T-helper 2 cell treated with Interferon-gamma antibody and Interleukin-4, amounts not matched to agents 100 ng/mL and 5 ng/mL, for 36 hours (primary cell): ENCODE measurements around the gene CNTNAP4. TPM values are rescaled to one million over a fixed set of nuclear protein-coding genes. Genes with fewer than 3 reads are reported as not detected.

Source experiments
- intact Hi-C: fragments of 100-400 bp; cut with micrococcal nuclease; formaldehyde crosslinking; loops from one replicate; pipeline ENCODE4 v1.15.1; 2023
- total RNA-seq: library from RNA; stranded (reverse); gene quantifications from 2 replicates; pipeline ENCODE4 v1.2.3, GENCODE V29; 2022

The CNTNAP4 gene
- total RNA-seq, 1 donor from 2014 or later = not detected

DNA sequence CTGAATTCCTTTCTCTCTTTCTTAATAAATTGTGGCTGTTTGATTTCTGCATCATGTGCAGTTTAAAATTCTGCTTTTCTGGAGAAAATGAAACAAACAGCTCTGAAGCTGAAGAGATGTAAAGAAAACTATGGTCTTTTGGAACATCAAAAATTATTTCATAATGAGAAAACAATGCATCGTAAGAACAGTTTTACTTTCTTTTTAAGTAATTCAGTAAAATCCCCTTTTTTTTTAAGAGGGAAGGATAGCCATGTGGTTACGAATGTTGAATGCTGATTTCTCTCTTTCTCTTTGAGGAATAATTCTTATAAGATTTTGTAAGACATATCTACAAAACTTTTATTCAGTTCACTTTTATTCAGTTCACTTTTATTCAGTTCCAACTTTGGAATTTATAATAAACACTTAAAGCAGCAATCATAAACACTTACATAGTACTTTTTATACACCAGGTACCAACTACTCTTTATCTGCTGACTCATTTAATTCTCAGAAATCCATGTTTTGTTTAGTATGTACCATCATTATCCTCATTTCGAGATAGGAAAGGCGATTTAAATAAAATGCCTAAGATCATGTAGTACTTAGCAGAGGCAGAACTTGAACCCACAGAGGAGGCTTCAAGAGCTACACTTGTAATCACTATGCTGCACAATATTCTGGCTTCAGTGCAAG lies 26.6 kb downstream of the CNTNAP4 start:
- intact Hi-C loops = no loop called here

GRCh38 chr16:76309639-76310335 lies 32.6 kb downstream of the CNTNAP4 start:
- intact Hi-C loops = no loop called here

- intact Hi-C loops = no loop called here
Observed at GRCh38 chr16:76311260-76311659, 34.1 kb downstream of the CNTNAP4 start.

GRCh38 chr16:76318565-76318964 lies 41.4 kb downstream of the CNTNAP4 start:
- intact Hi-C loops = no loop called here

DNA sequence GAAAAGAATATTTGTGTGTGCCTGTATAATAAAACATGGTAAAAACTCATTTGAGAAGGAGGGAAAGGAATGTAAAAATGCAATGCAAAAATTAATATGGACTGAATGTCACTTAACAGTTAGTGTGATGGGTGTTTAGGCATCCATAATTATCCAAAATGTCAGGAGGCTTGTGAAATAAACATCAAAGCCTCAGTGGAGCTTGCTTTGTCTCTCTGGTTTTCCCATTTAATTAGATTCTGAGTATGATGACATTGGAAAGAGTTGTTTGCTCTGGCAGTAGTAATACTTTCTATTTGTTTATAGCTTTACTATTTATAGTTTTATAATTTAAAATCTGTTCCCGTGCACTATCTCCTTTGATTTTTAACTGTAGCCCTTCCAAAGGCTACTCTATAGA lies 51.9 kb downstream of the CNTNAP4 start:
- intact Hi-C loops = no loop called here

- intact Hi-C loops = no loop called here
Observed at GRCh38 chr16:76335180-76335974, 58.2 kb downstream of the CNTNAP4 start.

DNA sequence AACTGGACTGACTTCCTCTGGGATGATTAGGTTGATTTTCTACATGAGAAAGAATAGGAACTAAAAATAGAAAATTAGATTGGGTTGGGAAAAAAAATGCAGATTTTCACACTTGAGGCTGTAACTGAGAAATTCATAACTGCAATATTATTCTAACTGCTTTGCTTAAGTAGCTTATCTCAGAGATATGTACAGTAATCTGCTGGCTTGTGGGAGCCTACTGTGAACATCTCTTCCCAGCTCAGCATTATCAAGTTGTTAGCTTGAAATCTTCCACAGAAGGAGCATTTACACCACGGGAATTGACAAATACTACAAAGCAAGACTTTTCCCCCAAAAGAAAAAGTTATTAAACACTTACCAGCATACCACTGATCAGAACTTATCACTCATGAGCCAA lies 58.9 kb downstream of the CNTNAP4 start:
- intact Hi-C loops = no loop called here

- intact Hi-C loops = no loop called here
Observed at GRCh38 chr16:76338472-76338871, 61.3 kb downstream of the CNTNAP4 start.

GRCh38 chr16:76343769-76344168 lies 66.6 kb downstream of the CNTNAP4 start:
- intact Hi-C loops = no loop called here

DNA sequence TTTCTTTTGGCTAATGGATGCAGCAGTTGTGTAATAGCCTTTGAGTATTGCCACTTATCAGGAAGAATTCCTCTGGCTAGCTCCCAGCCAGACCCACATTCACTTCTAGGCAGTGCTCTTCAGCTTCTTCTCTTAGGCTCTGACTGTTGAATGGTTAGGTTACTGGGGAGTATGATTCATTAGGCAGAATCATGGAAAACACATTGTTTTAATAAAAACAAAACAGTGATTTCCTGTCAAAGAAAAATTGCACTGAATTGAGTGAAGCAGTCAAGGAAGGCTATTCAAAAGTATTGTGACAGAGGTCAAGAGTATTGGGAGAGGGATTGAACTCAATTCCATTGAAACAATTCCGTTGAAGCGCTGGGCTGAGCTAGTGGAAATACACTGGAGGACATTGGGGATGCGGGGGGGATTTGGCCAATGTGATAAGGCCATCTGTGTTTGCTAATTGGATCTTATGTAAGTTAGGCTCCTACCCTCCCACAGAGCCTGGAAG lies 68.0 kb downstream of the CNTNAP4 start:
- intact Hi-C loops = no loop called here

GRCh38 chr16:76346210-76346609 lies 69.0 kb downstream of the CNTNAP4 start:
- intact Hi-C loops = no loop called here

- intact Hi-C loops = no loop called here
Observed at GRCh38 chr16:76351441-76351840, 74.2 kb downstream of the CNTNAP4 start.

- intact Hi-C loops = no loop called here
Observed at GRCh38 chr16:76360404-76360803, 83.2 kb downstream of the CNTNAP4 start.

DNA sequence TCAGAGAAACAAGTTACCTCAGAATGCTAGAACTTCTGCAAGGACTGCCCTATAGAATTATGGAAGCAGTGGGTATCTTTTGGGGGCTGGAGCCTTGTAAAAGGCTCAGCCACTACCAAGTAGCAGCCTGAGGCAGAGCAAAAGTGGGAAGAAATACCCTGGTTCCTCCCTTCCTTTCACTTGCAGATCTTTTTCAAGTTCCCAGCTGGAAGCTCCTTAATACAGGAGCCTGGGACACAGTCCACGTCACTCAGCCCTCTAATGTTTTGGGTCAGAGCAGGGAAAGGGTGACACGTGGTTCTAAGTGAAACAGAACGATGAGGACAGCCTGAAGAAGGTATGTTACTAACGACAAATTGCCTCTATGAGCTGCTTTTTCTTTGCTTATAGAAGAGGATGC lies 93.1 kb downstream of the CNTNAP4 start:
- intact Hi-C loops = no loop called here

- intact Hi-C loops = no loop called here
Observed at GRCh38 chr16:76371441-76371840, 94.2 kb downstream of the CNTNAP4 start.

DNA sequence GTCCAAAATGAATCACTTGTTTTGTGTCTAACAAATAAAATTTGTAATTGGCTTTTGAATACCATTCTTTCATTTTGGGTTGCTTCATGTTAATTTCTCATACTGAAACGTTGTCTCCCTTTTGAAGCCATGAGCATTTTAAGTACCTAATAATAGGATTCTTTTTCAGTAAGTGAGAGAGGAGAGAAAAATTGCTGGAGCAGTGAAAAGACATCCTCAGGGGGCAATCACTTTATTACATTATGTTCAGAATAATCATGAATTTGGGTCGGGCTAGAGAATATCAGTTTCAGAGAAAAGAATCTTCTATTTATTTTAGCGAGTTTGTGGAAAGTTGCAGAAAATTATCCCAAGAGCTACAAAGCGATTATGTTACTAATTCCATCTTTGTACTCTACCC lies 96.8 kb downstream of the CNTNAP4 start:
- intact Hi-C loops = no loop called here

DNA sequence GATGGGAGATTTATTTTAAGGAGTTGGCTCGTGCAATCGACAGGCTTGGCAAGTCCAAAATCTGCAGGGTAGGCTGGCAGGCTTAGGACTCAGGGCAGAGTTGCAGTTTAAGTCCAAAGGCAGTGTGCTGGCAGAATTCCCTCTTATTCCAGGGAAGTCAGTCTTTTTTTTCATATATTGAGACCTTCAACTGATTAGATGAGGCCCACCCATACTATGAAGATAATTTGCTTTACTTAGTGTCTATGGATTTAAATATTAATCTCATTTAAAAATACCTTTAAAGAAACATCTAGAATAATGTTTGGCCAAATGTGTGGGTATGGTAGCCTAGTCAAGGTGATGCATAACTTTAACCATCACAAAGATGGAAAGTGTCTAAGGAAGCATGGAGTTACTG lies 99.8 kb downstream of the CNTNAP4 start:
- intact Hi-C loops = no loop called here

GRCh38 chr16:76378020-76378419 lies 100.8 kb downstream of the CNTNAP4 start:
- intact Hi-C loops = no loop called here

DNA sequence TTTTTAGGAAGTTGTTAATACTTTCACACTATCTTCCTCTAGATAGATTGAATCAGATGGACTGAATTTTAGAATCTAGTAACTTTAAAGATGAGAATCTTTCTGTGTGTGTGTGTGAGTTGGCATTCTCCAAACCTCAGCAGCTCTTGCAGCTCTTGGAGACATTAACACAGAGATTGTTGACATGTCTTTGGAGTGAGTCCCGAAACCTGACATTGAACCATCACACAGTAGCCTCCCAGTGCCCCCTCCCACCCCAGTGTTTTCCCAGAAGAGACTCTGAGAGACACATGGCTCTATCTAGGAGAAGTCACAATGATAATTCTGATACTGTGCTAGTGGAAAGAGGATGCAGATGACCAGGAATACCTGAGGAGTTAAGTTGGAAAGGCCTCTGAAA lies 103.9 kb downstream of the CNTNAP4 start:
- intact Hi-C loops = no loop called here

- intact Hi-C loops = no loop called here
Observed at GRCh38 chr16:76385601-76386230, 108.5 kb downstream of the CNTNAP4 start.

DNA sequence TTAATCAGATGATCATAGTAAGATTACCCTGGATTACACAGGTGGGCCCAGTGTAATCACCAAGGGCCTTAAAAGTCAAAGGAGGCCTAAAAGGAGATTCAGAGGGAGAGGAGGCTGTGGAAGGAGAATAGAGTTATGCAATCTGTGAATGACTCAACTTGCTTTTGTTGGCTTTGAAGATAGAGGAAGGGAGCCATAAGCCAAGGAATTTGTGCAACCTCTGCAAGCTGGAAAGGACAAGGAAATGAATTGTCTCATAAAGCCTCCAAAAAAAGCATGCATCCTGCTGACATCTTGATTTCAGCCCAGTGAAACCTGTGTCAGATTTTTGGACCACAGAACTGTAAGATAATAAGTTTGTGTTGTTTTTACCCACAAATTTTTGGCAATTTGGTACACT lies 109.6 kb downstream of the CNTNAP4 start:
- intact Hi-C loops = no loop called here

GRCh38 chr16:76387994-76388393 lies 110.8 kb downstream of the CNTNAP4 start:
- intact Hi-C loops = no loop called here
